Hematopoietic multipotent progenitor cell treated with erythropoietin and hydrocortisone succinate and interleukin-3 and kit ligand, for 6 days (in vitro differentiated cells): Measurements from ENCODE around the gene TMEM207.
"Not testable (repeated sequence)": the region's sequence is repeated elsewhere in the genome, so short reads cannot be mapped to it uniquely, and the experiment has no call there.

ENCODE experiments used
- DNase-seq: peaks from one replicate; pipeline ENCODE4 v3.0.0-alpha.2; 2015

The TMEM207 gene

GRCh38 chr3:190449801-190450200 is at the start of gene TMEM207:
Gene TMEM207 (minus strand): TSS chr3:190449901. CDS start chr3:190449809, 92 bp downstream.
- no peak for DNase-seq

- no peak for DNase-seq
Measured at GRCh38 chr3:190499122-190499521, 49.4 kb upstream of the TMEM207 start.

GRCh38 chr3:190498293-190498692 is 48.6 kb upstream of the TMEM207 start:
- no peak for DNase-seq

GRCh38 chr3:190497811-190498210 is 48.1 kb upstream of the TMEM207 start:
- DNase-seq, result no peak

GRCh38 chr3:190496859-190497258 is 47.2 kb upstream of the TMEM207 start:
- DNase-seq, result no peak

GRCh38 chr3:190495796-190496195 is 46.1 kb upstream of the TMEM207 start:
- no peak for DNase-seq

- DNase-seq, result no peak
Measured at GRCh38 chr3:190495354-190495753, 45.7 kb upstream of the TMEM207 start.

- DNase-seq, result no peak
Measured at GRCh38 chr3:190494907-190495306, 45.2 kb upstream of the TMEM207 start.

GRCh38 chr3:190492966-190493365 is 43.3 kb upstream of the TMEM207 start:
- DNase-seq, result no peak

GRCh38 chr3:190492129-190492528 is 42.4 kb upstream of the TMEM207 start:
- DNase-seq, result no peak

GRCh38 chr3:190491533-190492054 is 41.9 kb upstream of the TMEM207 start:
- DNase-seq, result no peak

GRCh38 chr3:190486908-190487607 is 37.4 kb upstream of the TMEM207 start:
- DNase-seq, result no peak

- DNase-seq, result no peak
Measured at GRCh38 chr3:190486533-190486864, 36.8 kb upstream of the TMEM207 start.

- DNase-seq, result peak; percentile 23
Measured at GRCh38 chr3:190485830-190486532, 36.3 kb upstream of the TMEM207 start.

GRCh38 chr3:190481779-190482178 is 32.1 kb upstream of the TMEM207 start:
- DNase-seq, result no peak

- DNase-seq, result not testable (repeated sequence)
Measured at GRCh38 chr3:190473261-190473660, 23.6 kb upstream of the TMEM207 start.

- no peak for DNase-seq
Measured at GRCh38 chr3:190467922-190468321, 18.2 kb upstream of the TMEM207 start.

- DNase-seq, result no peak
Measured at GRCh38 chr3:190458040-190458439, 8.3 kb upstream of the TMEM207 start.

- DNase-seq, result no peak
Measured at GRCh38 chr3:190456770-190457169, 7.1 kb upstream of the TMEM207 start.

GRCh38 chr3:190455828-190456227 is 6.1 kb upstream of the TMEM207 start:
- DNase-seq, result no peak

- no peak for DNase-seq
Measured at GRCh38 chr3:190448256-190448655, 1.4 kb downstream of the TMEM207 start.

- peak; percentile 48 for DNase-seq
Measured at GRCh38 chr3:190446573-190447279, 3.0 kb downstream of the TMEM207 start.

GRCh38 chr3:190444576-190445145 is 5.0 kb downstream of the TMEM207 start:
- DNase-seq, result no peak
